NT2/D1 (cell line): ENCODE measurements around the gene HK3.

Experiments
- YY1 ChIP-seq: IDR thresholded peaks from 2 replicates; pipeline ENCODE4 v1.6.1; 2011; ENCODE audit not compliant: insufficient read length, insufficient read depth
- ZNF274 ChIP-seq: IDR thresholded peaks from 2 replicates; pipeline ENCODE4 v1.6.1; 2011; ENCODE audit warnings: mild to moderate bottlenecking, low read depth, low read length

DNA sequence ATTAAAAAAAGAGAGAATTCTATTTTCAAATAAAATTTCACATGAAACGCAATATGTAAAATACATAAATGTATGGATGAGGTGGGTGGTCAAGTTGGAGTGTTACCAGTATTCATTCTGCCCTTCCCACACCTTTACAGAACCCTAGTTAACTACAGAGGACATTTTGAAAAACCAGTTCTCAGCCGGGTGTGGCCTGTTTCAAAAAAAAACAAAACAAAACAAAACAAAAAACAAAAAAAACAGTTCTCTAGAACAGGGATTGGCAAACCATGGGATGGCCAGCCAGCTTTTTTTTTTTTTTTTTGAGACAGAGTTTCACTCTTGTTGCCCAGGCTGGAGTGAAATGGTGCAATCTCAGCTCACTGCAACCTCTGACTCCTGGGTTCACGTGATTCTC lies 28.4 kb upstream of the HK3 start:
- TF ChIP-seq ZNF274 (no peak), YY1 (no peak)
